GM12873 (cell line): Measurements from ENCODE around the gene MARVELD1.
A peak's percentile ranks its signal among the peaks of the same experiment; 100 is the strongest.

Experiments used
- TF ChIP-seq, protein P1 (sequence below): IDR thresholded peaks from 2 replicates; pipeline ENCODE4 v1.5.1; 2012; ENCODE audit warnings: low read depth, mild to moderate bottlenecking, moderate library complexity, low read length, control low read depth; ENCODE audit not compliant: insufficient read depth; ENCODE audit errors: missing control alignments

Gene MARVELD1

DNA sequence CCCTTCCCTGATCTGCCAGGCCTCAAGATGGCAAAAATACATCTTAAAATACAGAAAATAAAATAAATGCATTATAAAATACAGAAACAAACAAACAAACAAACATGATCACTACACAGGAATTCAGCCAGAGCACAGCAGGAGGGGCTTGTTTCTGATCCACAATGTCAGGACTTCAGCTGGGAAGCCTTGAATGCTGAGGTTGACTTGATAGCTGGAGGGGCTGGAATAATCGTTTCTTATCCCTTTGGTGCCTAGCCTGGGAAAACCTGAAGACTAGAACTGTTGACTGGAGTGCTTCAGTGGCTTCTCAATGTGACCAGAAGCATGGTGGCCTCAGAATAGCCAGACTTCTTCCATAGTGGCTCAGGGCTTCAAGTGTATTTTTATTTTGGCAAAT is 9.2 kb upstream of the MARVELD1 start:
- TF ChIP-seq, protein P1, sequence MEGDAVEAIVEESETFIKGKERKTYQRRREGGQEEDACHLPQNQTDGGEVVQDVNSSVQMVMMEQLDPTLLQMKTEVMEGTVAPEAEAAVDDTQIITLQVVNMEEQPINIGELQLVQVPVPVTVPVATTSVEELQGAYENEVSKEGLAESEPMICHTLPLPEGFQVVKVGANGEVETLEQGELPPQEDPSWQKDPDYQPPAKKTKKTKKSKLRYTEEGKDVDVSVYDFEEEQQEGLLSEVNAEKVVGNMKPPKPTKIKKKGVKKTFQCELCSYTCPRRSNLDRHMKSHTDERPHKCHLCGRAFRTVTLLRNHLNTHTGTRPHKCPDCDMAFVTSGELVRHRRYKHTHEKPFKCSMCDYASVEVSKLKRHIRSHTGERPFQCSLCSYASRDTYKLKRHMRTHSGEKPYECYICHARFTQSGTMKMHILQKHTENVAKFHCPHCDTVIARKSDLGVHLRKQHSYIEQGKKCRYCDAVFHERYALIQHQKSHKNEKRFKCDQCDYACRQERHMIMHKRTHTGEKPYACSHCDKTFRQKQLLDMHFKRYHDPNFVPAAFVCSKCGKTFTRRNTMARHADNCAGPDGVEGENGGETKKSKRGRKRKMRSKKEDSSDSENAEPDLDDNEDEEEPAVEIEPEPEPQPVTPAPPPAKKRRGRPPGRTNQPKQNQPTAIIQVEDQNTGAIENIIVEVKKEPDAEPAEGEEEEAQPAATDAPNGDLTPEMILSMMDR: no peak

DNA sequence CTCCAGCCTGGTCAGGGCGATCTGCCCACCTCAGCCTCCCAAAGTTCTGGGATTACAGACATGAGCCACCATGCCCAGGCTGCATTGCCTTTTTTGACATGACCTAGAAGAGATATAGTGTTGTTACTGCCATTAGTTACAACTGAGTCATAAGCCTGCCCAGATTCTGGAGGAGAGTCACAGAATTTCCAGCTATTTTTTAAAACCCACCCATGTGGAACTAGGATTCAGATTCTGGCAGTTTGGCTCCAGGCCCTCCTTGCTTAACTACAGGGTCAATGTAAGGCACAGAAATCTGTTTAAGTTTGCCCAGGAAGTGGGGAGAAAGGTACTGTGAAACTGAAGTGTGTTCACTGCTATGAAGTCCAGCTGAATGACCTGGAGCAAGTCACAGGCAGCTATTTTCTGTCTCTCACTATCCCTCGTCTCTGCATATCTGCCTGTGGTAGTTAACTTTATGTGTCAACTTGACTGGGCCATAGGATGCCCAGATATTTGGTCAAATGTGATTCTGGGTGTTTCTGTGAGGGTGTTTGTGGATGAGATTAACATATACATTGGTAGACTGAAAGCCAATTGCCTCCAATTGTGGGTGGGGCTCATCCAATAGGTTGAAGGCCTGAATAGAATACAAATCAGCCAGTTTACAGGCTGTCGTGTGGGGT is 8.4 kb upstream of the MARVELD1 start:
- TF ChIP-seq, protein P1: no peak

GRCh38 chr10:97707134-97707861 is 6.2 kb upstream of the MARVELD1 start:
- TF ChIP-seq, protein P1: no peak

- TF ChIP-seq, protein P1: no peak
These were observed 5.4 kb upstream of the MARVELD1 start for GRCh38 chr10:97708167-97708566.

- TF ChIP-seq, protein P1: peak; percentile 69
These were observed 4.3 kb upstream of the MARVELD1 start for GRCh38 chr10:97708976-97709946.

- TF ChIP-seq, protein P1: no peak
These were observed 1.6 kb upstream of the MARVELD1 start for GRCh38 chr10:97711640-97712572.
